GM18951 (cell line): ENCODE data around the gene DCAF5.

Experiments used
- POLR2A ChIP-seq: IDR thresholded peaks from 4 replicates; pipeline ENCODE4 v1.6.1; 2011; ENCODE audit warnings: mild to moderate bottlenecking; ENCODE audit not compliant: insufficient read length, insufficient read depth; ENCODE audit errors: extremely low read depth
- in situ Hi-C: fragments of 300-500 bp; cut with MboI; formaldehyde crosslinking; loops from one replicate; pipeline ENCODE4 v1.12.0; 2022; ENCODE audit warnings: low sequenced_read_pairs, mixed read lengths, inconsistent platforms; ENCODE audit not compliant: unreplicated experiment

The DCAF5 gene

GRCh38 chr14:69153873-69154270 lies 953 bp upstream of the DCAF5 start:
- TF ChIP-seq POLR2A, result no peak
- in situ Hi-C loops, result no loop called here

- in situ Hi-C loops, result no loop called here
- TF ChIP-seq POLR2A, result peak; percentile 73
Measured at GRCh38 chr14:69153152-69153872, 393 bp upstream of the DCAF5 start.

DNA sequence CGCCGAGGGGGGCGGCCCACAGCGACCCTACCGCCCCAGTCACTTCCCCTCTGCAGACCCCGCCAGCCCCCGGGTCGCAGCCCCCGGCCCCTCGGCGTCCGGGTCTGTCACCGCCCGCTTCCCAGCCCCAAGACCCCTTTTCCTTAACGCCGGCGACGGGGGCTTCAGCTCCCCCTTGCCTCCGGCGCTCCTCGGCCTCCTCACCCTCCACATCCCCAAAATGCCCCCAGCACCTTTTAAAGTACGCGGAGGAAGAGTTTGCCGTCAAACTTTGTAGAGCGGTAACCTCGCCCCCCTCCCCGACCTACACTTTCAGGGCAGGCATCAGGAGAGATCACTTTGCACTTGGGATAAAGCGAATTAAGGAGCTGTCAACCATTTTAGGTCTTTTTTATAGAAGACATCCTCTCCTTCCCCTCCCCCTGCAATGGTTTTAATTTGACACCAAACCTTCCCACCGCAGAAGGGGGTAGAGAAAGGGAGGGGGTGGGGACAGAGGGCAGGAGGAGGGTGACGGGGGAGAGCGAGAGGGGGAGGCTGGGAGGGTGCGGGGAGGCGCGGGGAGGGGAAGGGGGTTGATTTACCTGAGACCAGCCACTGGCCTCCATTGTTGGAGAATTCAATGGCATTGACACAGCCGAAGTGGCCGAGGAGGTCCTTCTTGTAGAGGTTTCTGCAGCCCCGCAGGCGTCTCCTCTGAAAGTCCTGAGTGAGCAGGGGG lies 578 bp downstream of the DCAF5 start:
- in situ Hi-C loops, result no loop called here
- no peak for TF ChIP-seq POLR2A

DNA sequence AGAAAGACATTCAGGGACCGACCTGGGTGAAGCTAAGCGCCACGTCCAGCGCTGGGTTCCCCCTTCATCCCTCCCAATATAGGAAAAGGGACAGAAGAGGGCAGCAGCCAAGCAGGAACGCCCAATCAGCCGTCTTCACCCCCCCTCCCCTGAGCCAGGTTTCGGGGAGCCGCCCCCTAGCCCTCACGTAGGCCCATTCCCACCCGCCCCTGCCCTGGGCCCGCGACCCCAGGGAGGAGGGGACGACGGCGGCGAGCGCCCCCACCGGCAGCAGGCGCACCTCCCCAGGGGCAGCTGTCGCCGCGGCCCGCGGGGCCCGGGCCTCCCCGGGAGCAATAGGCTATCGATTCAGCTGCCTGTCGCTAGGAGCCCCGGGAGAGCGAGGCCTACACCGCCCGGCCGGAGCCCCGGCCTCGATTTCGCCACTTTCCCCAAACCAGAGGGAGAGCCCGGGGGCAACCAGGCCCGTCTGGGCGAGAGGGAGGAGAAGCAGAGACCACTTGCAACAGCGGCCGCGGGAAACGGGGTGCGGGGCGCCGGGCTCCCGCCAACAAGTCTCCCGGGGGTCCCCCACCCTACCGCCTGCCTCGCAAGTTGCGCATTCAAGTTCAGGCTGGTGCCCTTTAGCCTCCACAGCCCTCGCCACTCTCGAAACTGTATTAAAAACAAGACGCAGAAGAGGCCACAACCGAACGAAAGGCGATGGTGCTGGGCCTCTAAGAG lies 1.3 kb downstream of the DCAF5 start:
- in situ Hi-C loops, result no loop called here
- peak; percentile 40 for TF ChIP-seq POLR2A

GRCh38 chr14:69149461-69150244 lies 3.3 kb downstream of the DCAF5 start:
- in situ Hi-C loops, result no loop called here

GRCh38 chr14:69142101-69142500 lies 10.8 kb downstream of the DCAF5 start:
- in situ Hi-C loops, result no loop called here
- TF ChIP-seq POLR2A, result no peak

More at GRCh38 chr14:69149461-69150244, 3.3 kb downstream of the DCAF5 start:
- TF ChIP-seq POLR2A, result no peak

GRCh38 chr14:69141550-69141949 lies 11.4 kb downstream of the DCAF5 start:
- in situ Hi-C loops, result no loop called here
- TF ChIP-seq POLR2A, result no peak

GRCh38 chr14:69139743-69140142 lies 13.2 kb downstream of the DCAF5 start:
- in situ Hi-C loops, result no loop called here
- TF ChIP-seq POLR2A, result no peak

- TF ChIP-seq POLR2A, result no peak
- in situ Hi-C loops, result no loop called here
Measured at GRCh38 chr14:69137843-69138535, 14.9 kb downstream of the DCAF5 start.

DNA sequence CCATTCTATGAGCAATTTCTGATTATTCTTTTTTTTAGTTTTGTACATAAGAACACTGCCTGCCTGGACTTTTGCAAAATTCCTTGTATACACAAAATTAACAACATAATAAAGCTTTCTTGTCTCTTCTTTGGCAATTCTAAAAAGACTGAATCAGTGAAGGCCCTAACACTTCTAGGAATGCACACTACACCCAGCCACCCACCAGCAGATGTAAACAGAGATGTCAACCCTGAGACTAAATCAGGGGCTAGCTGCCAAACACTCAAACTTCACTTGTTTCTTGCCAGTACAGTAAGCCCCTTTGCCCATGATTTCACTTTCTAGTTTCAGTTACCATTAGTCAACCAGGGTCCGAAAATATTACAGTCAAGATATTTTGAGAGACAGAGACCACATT lies 15.5 kb downstream of the DCAF5 start:
- no peak for TF ChIP-seq POLR2A
- in situ Hi-C loops, result no loop called here

DNA sequence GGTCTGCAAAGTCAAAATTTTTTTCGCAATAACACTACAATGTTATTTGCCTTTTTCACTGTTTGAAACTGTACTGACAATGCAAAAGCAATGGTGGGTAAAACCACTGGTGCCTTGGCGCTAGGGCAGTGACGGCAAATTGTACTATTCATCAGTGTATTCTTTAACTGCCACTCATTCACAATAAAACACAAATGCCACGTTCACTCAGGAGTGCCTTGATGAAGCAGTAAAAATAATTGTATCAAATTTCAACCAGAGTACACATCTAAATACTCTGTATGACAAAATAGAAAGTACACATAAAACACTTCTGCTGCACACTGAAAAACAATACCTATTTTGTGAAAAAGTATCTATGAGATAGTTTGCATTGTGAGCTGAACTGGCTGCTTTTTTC lies 17.8 kb downstream of the DCAF5 start:
- TF ChIP-seq POLR2A, result no peak
- in situ Hi-C loops, result no loop called here
